ENCODE data around the gene MAP1B.

DNA sequence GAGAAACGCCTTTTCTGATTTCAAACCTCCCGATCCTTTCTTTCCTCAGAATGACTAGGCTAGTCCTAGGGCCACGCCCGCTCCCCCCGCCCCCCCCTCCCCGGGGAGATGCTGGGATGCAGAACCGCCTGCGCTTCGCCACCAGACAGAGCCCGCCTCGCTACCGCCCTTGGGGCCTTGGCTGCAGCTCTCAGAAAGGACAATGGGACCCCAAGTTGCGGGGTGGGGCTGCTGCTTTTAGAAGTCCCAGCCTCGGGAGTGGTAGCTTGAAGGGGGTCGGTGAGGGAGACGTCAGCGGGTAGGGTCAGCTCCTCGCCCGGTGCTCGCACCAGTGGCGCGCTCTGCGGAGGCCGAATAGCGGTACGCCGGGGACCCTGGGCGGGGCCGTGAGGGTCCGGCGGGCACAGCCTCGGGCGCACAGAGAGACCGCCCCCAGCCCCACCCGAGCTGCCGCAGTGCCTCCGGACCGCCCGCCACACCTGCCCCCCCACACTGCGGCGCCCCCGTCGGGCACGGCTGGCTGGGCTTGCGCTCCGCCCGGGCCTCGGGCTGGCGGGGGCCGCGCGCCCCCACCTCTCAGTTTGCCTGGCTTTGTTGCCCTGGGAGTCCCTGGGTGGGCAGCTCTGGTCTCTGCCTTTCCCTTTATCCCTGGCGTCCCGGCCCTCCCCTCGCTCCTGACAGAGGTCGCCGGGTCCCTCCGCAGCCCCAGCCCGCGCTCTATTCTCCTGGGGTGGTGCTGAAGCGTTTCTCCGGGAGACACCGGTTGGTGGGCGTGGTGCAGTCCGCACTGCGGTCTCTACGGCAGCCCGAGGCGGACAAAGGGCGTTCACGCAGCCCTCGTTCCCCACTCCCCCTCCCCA lies 1.2 kb downstream of the MAP1B start:
- TF ChIP-seq, protein P1, sequence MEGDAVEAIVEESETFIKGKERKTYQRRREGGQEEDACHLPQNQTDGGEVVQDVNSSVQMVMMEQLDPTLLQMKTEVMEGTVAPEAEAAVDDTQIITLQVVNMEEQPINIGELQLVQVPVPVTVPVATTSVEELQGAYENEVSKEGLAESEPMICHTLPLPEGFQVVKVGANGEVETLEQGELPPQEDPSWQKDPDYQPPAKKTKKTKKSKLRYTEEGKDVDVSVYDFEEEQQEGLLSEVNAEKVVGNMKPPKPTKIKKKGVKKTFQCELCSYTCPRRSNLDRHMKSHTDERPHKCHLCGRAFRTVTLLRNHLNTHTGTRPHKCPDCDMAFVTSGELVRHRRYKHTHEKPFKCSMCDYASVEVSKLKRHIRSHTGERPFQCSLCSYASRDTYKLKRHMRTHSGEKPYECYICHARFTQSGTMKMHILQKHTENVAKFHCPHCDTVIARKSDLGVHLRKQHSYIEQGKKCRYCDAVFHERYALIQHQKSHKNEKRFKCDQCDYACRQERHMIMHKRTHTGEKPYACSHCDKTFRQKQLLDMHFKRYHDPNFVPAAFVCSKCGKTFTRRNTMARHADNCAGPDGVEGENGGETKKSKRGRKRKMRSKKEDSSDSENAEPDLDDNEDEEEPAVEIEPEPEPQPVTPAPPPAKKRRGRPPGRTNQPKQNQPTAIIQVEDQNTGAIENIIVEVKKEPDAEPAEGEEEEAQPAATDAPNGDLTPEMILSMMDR (IDR thresholded peaks at IDR 0.05), result no peak
- TF ChIP-seq MAZ (IDR thresholded peaks at IDR 0.05; ENCODE audit: borderline replicate concordance, low read depth, low read length), result no peak
- TF ChIP-seq CBX2 (IDR thresholded peaks at IDR 0.05; ENCODE audit: borderline replicate concordance, low read depth), result no peak
- TF ChIP-seq, protein P2, sequence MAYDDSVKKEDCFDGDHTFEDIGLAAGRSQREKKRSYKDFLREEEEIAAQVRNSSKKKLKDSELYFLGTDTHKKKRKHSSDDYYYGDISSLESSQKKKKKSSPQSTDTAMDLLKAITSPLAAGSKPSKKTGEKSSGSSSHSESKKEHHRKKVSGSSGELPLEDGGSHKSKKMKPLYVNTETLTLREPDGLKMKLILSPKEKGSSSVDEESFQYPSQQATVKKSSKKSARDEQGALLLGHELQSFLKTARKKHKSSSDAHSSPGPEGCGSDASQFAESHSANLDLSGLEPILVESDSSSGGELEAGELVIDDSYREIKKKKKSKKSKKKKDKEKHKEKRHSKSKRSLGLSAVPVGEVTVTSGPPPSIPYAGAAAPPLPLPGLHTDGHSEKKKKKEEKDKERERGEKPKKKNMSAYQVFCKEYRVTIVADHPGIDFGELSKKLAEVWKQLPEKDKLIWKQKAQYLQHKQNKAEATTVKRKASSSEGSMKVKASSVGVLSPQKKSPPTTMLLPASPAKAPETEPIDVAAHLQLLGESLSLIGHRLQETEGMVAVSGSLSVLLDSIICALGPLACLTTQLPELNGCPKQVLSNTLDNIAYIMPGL (CRISPR knock-in tag; IDR thresholded peaks at IDR 0.05; ENCODE audit: borderline replicate concordance), result no peak
- TF ChIP-seq PHF8 (IDR thresholded peaks at IDR 0.05; ENCODE audit: borderline replicate concordance, low read depth), result 0 out of 2 replicates have a peak, but pooled peaks have one; percentile 36
- TF ChIP-seq, protein P3, sequence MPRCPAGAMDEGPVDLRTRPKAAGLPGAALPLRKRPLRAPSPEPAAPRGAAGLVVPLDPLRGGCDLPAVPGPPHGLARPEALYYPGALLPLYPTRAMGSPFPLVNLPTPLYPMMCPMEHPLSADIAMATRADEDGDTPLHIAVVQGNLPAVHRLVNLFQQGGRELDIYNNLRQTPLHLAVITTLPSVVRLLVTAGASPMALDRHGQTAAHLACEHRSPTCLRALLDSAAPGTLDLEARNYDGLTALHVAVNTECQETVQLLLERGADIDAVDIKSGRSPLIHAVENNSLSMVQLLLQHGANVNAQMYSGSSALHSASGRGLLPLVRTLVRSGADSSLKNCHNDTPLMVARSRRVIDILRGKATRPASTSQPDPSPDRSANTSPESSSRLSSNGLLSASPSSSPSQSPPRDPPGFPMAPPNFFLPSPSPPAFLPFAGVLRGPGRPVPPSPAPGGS (IDR thresholded peaks at IDR 0.05), result 0 out of 3 replicates have a peak, but pooled peaks have one; percentile 19
- TF ChIP-seq ZFP36 (IDR thresholded peaks at IDR 0.05; ENCODE audit: borderline replicate concordance, partially characterized antibody), result no peak
- TF ChIP-seq RNF2 (IDR thresholded peaks at IDR 0.05; ENCODE audit: borderline replicate concordance, low read depth), result no peak
- no peak for TF ChIP-seq EP300 (IDR thresholded peaks at IDR 0.05)
- no peak for TF ChIP-seq CEBPB (IDR thresholded peaks at IDR 0.05)
